NCI-H2196 treated with DMSO at 0.1 percent for 48 hours (cell line): Measurements from ENCODE around the gene SF3B6.
"Not testable (repeated sequence)": the region's sequence is repeated elsewhere in the genome, so short reads cannot be mapped to it uniquely, and the experiment has no call there.

Experiments
- DNase-seq: peaks from one replicate; lab custom pipeline; 2025; ENCODE audit not compliant: unreplicated experiment; lab: John Stamatoyannopoulos, UW

Gene SF3B6

GRCh38 chr2:24095171-24095677, 19.1 kb upstream of the SF3B6 start:
- DNase-seq: not testable (repeated sequence)

- not testable (repeated sequence) for DNase-seq
Observed at GRCh38 chr2:24093270-24093669, 17.1 kb upstream of the SF3B6 start.

- no peak for DNase-seq
Observed at GRCh38 chr2:24088821-24089359, 12.8 kb upstream of the SF3B6 start.

- no peak for DNase-seq
Observed at GRCh38 chr2:24087032-24087431, 10.9 kb upstream of the SF3B6 start.

- DNase-seq: no peak
Observed at GRCh38 chr2:24086241-24086640, 10.1 kb upstream of the SF3B6 start.

- DNase-seq: no peak
Observed at GRCh38 chr2:24085200-24085489, 9.0 kb upstream of the SF3B6 start.

- peak; percentile 62 for DNase-seq
Observed at GRCh38 chr2:24084386-24085199, 8.5 kb upstream of the SF3B6 start, which contains the start of gene TP53I3. Gene TP53I3, minus strand, starts transcription at chr2:24084834. Its CDS starts 508 bp downstream, at chr2:24084326.

- DNase-seq: peak; percentile 77
Observed at GRCh38 chr2:24083567-24084385, 7.7 kb upstream of the SF3B6 start.

- DNase-seq: no peak
Observed at GRCh38 chr2:24082787-24083566, 6.9 kb upstream of the SF3B6 start.

GRCh38 chr2:24080701-24081100, 4.6 kb upstream of the SF3B6 start:
- peak; percentile 25 for DNase-seq

- no peak for DNase-seq
Observed at GRCh38 chr2:24077879-24078278, 1.8 kb upstream of the SF3B6 start.

- no peak for DNase-seq
Observed at GRCh38 chr2:24077535-24077877, 1.4 kb upstream of the SF3B6 start.

GRCh38 chr2:24076849-24077534, 866 bp upstream of the SF3B6 start:
- DNase-seq: no peak

- DNase-seq: no peak
Observed at GRCh38 chr2:24075259-24075658, 867 bp downstream of the SF3B6 start.

GRCh38 chr2:24073816-24074215, 2.3 kb downstream of the SF3B6 start:
- no peak for DNase-seq

GRCh38 chr2:24072259-24072658, 3.9 kb downstream of the SF3B6 start:
- no peak for DNase-seq

- DNase-seq: no peak
Observed at GRCh38 chr2:24065341-24065740, 10.8 kb downstream of the SF3B6 start.

GRCh38 chr2:24058564-24059271, 17.4 kb downstream of the SF3B6 start:
- no peak for DNase-seq

- no peak for DNase-seq
Observed at GRCh38 chr2:24055750-24056149, 20.4 kb downstream of the SF3B6 start.
